Activated CD8-positive, alpha-beta T cell treated with anti-CD3 and anti-CD28 coated beads for 36 hours (primary cell): Measurements from ENCODE around the gene GLIPR2. TPM values are rescaled to one million over a fixed set of nuclear protein-coding genes. Genes with fewer than 3 reads are reported as not detected.
"Not testable (repeated sequence)": the region's sequence is repeated elsewhere in the genome, so short reads cannot be mapped to it uniquely, and the experiment has no call there.

Source experiments
- ATAC-seq: fragments of 200-7000 bp; cut with Tn5 transposase; one replicate; pipeline ENCODE4 v1.10.0; 2021; ENCODE audit warnings: mild to moderate bottlenecking, moderate library complexity
- CTCF ChIA-PET: fragments of 350-600 bp; sonication (Branson Sonifier 250); formaldehyde crosslinking; loops from one replicate; lab custom pipeline; 2021; ENCODE audit warnings: antibody characterized with exemption; lab: Charles Lee
- POLR2A ChIA-PET: fragments of 350-600 bp; sonication (Branson Sonifier 250); formaldehyde crosslinking; loops from one replicate; lab custom pipeline; 2021; ENCODE audit warnings: antibody characterized with exemption; lab: Charles Lee
- DNase-seq: peaks from one replicate; pipeline ENCODE4 v3.0.0-alpha.2; 2020
- H3K27ac Mint-ChIP-seq: one replicate; pipeline ENCODE4 v1.8.0; 2021; ENCODE audit warnings: mild to moderate bottlenecking, mixed read lengths
- H3K27me3 Mint-ChIP-seq: one replicate; pipeline ENCODE4 v1.8.0; 2021; ENCODE audit warnings: mixed read lengths
- H3K36me3 Mint-ChIP-seq: one replicate; pipeline ENCODE4 v1.8.0; 2021; ENCODE audit warnings: low read depth, mixed read lengths
- H3K4me1 Mint-ChIP-seq: one replicate; pipeline ENCODE4 v1.8.0; 2021; ENCODE audit warnings: low read depth, mixed read lengths
- H3K4me3 Mint-ChIP-seq: one replicate; pipeline ENCODE4 v1.8.0; 2021; ENCODE audit warnings: mild to moderate bottlenecking, moderate library complexity, mixed read lengths
- H3K9me3 Mint-ChIP-seq: one replicate; pipeline ENCODE4 v1.8.0; 2021; ENCODE audit warnings: mixed read lengths
- CTCF ChIP-seq: fragments of 200-600 bp; IDR thresholded peaks from one replicate; pipeline ENCODE4 v1.8.0; 2022; ENCODE audit warnings: antibody characterized with exemption, mild to moderate bottlenecking
- intact Hi-C: fragments of 100-400 bp; cut with micrococcal nuclease; formaldehyde crosslinking; loops from one replicate; pipeline ENCODE4 v1.10.0; 2022
- total RNA-seq, 2 experiments: library from RNA; stranded (reverse); gene quantifications; one replicate each; pipeline ENCODE4 v1.2.3, GENCODE V29; 2021

Gene GLIPR2
- total RNA-seq, 2 experiments from 2014 or later: 12.2 to 13.6 TPM

- no peaks in the 10 kb centered on the region for H3K36me3 Mint-ChIP-seq
- POLR2A ChIA-PET: interaction anchor here (1.0 kb wide), 1 partner anchor 23 kb away, joined by 4 read pairs; no protein-coding TSS in a partner anchor
- no peaks in the 10 kb centered on the region for H3K27me3 Mint-ChIP-seq
- H3K4me1 Mint-ChIP-seq: peaks cover 17% of the 10 kb centered on the region
- H3K9me3 Mint-ChIP-seq: no peaks in the 10 kb centered on the region
- DNase-seq: no peak
- H3K27ac Mint-ChIP-seq: no peak overlapping the region
- CTCF ChIA-PET: interaction anchor here (0.8 to 3.7 kb wide), 3 partner anchors 15 to 41 kb away, joined by 3 to 20 read pairs (median 6); no protein-coding TSS in a partner anchor
- TF ChIP-seq CTCF: no peak
- ATAC-seq: no peak
- H3K4me3 Mint-ChIP-seq: no peak overlapping the region
- intact Hi-C loops: no loop called here
These were observed 10.4 kb upstream of the GLIPR2 start for GRCh38 chr9:36126016-36126730.

GRCh38 chr9:36127652-36128244 lies 8.8 kb upstream of the GLIPR2 start:
- TF ChIP-seq CTCF: no peak
- DNase-seq (no peak), ATAC-seq (peak; percentile 39)
- intact Hi-C loops: no loop called here
- Mint-ChIP-seq H3K9me3 (no peaks in the 10 kb centered on the region), H3K36me3 (no peaks in the 10 kb centered on the region), H3K27ac (no peak overlapping the region), H3K27me3 (no peaks in the 10 kb centered on the region), H3K4me1 (peaks cover 17% of the 10 kb centered on the region), H3K4me3 (no peak overlapping the region)
- ChIA-PET CTCF (interaction anchor here (1.2 kb wide), 1 partner anchor 25 kb away, joined by 8 read pairs; no protein-coding TSS in a partner anchor), POLR2A (no interaction called here)

GRCh38 chr9:36128349-36128748 lies 8.2 kb upstream of the GLIPR2 start:
- H3K9me3 Mint-ChIP-seq: no peaks in the 10 kb centered on the region
- DNase-seq: no peak
- ChIA-PET POLR2A (no interaction called here), CTCF (interaction anchor here (1.2 kb wide), 1 partner anchor 25 kb away, joined by 8 read pairs; no protein-coding TSS in a partner anchor)
- no peak overlapping the region for H3K4me3 Mint-ChIP-seq
- intact Hi-C loops: no loop called here
- no peak overlapping the region for H3K27ac Mint-ChIP-seq
- H3K36me3 Mint-ChIP-seq: no peaks in the 10 kb centered on the region
- no peak for ATAC-seq
- no peak for TF ChIP-seq CTCF
- no peaks in the 10 kb centered on the region for H3K27me3 Mint-ChIP-seq
- H3K4me1 Mint-ChIP-seq: peaks cover 17% of the 10 kb centered on the region

GRCh38 chr9:36129139-36129538 lies 7.4 kb upstream of the GLIPR2 start:
- Mint-ChIP-seq H3K27me3 (no peaks in the 10 kb centered on the region), H3K4me1 (peaks cover 17% of the 10 kb centered on the region), H3K9me3 (no peaks in the 10 kb centered on the region), H3K27ac (no peak overlapping the region), H3K4me3 (no peak overlapping the region), H3K36me3 (no peaks in the 10 kb centered on the region)
- ATAC-seq (no peak), DNase-seq (no peak)
- ChIA-PET POLR2A (interaction anchor here (1.4 kb wide), 1 partner anchor 11 kb away, joined by 3 read pairs; no protein-coding TSS in a partner anchor), CTCF (interaction anchor here (1.2 to 1.8 kb wide), 2 partner anchors 26 to 61 kb away, joined by 3 to 11 read pairs; no protein-coding TSS in a partner anchor)
- TF ChIP-seq CTCF: no peak
- intact Hi-C loops: no loop called here

GRCh38 chr9:36131666-36132065 lies 4.9 kb upstream of the GLIPR2 start:
- CTCF ChIA-PET: interaction anchor here (1.0 to 3.1 kb wide), 5 partner anchors 13 to 94 kb away, joined by 3 to 14 read pairs (median 5); no protein-coding TSS in a partner anchor
- POLR2A ChIA-PET, H3K4me3 Mint-ChIP-seq, H3K9me3 Mint-ChIP-seq, ATAC-seq, H3K36me3 Mint-ChIP-seq, DNase-seq, H3K27ac Mint-ChIP-seq, intact Hi-C loops, H3K27me3 Mint-ChIP-seq: not testable (repeated sequence)
- peaks cover 12% of the 10 kb centered on the region for H3K4me1 Mint-ChIP-seq
